ENCODE data around the gene CDK14. TPM values are rescaled to one million over a fixed set of nuclear protein-coding genes. Genes with fewer than 3 reads are reported as not detected.

Gene CDK14
- polyA plus RNA-seq, 1 donor from 2014 or later = 25.1 TPM

GRCh38 chr7:91021956-91022355, 425.8 kb downstream of the CDK14 start:
- no peaks in the 10 kb centered on the region for H3K9me3 ChIP-seq (ENCODE audit: low read length)
- no peaks in the 10 kb centered on the region for H3K9me2 ChIP-seq (ENCODE audit: insufficient read depth, low read length)
- no peak overlapping the region for H3K4me2 ChIP-seq (ENCODE audit: low read length)
- TF ChIP-seq SMC3 (conservative IDR thresholded peaks at IDR 0.05; ENCODE audit: poor library complexity) (no peak), POLR2AphosphoS5 (IDR thresholded peaks at IDR 0.05) (no peak), EZH2 (IDR thresholded peaks at IDR 0.05; ENCODE audit: borderline replicate concordance, insufficient read depth, low read length, poor library complexity, severe bottlenecking) (no peak), EP300 (conservative IDR thresholded peaks at IDR 0.05; ENCODE audit: poor library complexity, severe bottlenecking) (no peak), RAD21 (conservative IDR thresholded peaks at IDR 0.05) (no peak), TAF1 (IDR thresholded peaks at IDR 0.05; ENCODE audit: low read depth) (no peak), MXI1 (conservative IDR thresholded peaks at IDR 0.05; ENCODE audit: poor library complexity, severe bottlenecking) (no peak)
- TF ChIP-seq, protein P1, sequence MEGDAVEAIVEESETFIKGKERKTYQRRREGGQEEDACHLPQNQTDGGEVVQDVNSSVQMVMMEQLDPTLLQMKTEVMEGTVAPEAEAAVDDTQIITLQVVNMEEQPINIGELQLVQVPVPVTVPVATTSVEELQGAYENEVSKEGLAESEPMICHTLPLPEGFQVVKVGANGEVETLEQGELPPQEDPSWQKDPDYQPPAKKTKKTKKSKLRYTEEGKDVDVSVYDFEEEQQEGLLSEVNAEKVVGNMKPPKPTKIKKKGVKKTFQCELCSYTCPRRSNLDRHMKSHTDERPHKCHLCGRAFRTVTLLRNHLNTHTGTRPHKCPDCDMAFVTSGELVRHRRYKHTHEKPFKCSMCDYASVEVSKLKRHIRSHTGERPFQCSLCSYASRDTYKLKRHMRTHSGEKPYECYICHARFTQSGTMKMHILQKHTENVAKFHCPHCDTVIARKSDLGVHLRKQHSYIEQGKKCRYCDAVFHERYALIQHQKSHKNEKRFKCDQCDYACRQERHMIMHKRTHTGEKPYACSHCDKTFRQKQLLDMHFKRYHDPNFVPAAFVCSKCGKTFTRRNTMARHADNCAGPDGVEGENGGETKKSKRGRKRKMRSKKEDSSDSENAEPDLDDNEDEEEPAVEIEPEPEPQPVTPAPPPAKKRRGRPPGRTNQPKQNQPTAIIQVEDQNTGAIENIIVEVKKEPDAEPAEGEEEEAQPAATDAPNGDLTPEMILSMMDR (IDR thresholded peaks at IDR 0.05; ENCODE audit: poor library complexity, severe bottlenecking) = no peak
- TF ChIP-seq, protein P2, sequence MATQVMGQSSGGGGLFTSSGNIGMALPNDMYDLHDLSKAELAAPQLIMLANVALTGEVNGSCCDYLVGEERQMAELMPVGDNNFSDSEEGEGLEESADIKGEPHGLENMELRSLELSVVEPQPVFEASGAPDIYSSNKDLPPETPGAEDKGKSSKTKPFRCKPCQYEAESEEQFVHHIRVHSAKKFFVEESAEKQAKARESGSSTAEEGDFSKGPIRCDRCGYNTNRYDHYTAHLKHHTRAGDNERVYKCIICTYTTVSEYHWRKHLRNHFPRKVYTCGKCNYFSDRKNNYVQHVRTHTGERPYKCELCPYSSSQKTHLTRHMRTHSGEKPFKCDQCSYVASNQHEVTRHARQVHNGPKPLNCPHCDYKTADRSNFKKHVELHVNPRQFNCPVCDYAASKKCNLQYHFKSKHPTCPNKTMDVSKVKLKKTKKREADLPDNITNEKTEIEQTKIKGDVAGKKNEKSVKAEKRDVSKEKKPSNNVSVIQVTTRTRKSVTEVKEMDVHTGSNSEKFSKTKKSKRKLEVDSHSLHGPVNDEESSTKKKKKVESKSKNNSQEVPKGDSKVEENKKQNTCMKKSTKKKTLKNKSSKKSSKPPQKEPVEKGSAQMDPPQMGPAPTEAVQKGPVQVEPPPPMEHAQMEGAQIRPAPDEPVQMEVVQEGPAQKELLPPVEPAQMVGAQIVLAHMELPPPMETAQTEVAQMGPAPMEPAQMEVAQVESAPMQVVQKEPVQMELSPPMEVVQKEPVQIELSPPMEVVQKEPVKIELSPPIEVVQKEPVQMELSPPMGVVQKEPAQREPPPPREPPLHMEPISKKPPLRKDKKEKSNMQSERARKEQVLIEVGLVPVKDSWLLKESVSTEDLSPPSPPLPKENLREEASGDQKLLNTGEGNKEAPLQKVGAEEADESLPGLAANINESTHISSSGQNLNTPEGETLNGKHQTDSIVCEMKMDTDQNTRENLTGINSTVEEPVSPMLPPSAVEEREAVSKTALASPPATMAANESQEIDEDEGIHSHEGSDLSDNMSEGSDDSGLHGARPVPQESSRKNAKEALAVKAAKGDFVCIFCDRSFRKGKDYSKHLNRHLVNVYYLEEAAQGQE (IDR thresholded peaks at IDR 0.05; ENCODE audit: borderline replicate concordance) = no peak
- no peaks in the 10 kb centered on the region for H3F3A ChIP-seq (ENCODE audit: insufficient read depth, low read length, poor library complexity, severe bottlenecking)
- H3K27ac ChIP-seq (ENCODE audit: low read length) = no peak overlapping the region
- no peaks in the 10 kb centered on the region for H3K36me3 ChIP-seq (ENCODE audit: insufficient read depth, low read length)
- H3K4me3 ChIP-seq (ENCODE audit: low read length) = no peak overlapping the region
- no peaks in the 10 kb centered on the region for H3K79me2 ChIP-seq (replicated peaks; ENCODE audit: insufficient read depth, low read length)
- H4K20me1 ChIP-seq (ENCODE audit: insufficient read depth) = no peaks in the 10 kb centered on the region
- no peak overlapping the region for H3K9ac ChIP-seq (ENCODE audit: low read length)
- no peaks in the 10 kb centered on the region for H3K27me3 ChIP-seq (ENCODE audit: insufficient read depth, low read depth, low read length)
- no peak overlapping the region for H2AFZ ChIP-seq (ENCODE audit: low read depth, low read length)

DNA sequence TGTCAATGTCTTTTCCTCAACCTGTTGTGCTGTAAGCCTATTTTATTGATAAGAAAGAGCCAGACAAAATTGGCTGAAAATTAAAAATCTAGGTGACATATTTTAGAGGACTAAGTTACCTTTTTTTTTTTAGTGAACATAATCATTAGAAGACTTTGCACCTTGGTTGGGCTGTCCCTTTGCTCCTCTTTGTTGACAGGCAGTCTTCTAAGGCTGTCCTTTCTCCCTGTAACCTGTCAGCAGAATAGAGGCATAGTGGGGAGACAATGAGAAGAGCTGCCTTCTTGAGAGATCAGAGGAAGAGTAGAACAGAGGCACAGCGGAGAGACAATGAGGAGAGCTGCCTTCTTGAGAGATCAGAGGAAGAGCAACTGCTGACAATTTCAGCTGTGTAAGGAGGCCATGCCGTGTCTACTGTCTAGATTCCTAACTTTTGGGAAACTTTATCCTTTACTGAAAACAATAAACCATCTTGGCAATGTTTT, 429.8 kb downstream of the CDK14 start:
- no peak overlapping the region for H2AFZ ChIP-seq (ENCODE audit: low read depth, low read length)
- no peaks in the 10 kb centered on the region for H3F3A ChIP-seq (ENCODE audit: insufficient read depth, low read length, poor library complexity, severe bottlenecking)
- H3K4me3 ChIP-seq (ENCODE audit: low read length) = no peak overlapping the region
- no peaks in the 10 kb centered on the region for H4K20me1 ChIP-seq (ENCODE audit: insufficient read depth)
- no peak overlapping the region for H3K4me2 ChIP-seq (ENCODE audit: low read length)
- H3K9me3 ChIP-seq (ENCODE audit: low read length) = no peaks in the 10 kb centered on the region
- no peak overlapping the region for H3K9ac ChIP-seq (ENCODE audit: low read length)
- H3K36me3 ChIP-seq (ENCODE audit: insufficient read depth, low read length) = no peaks in the 10 kb centered on the region
- H3K27ac ChIP-seq (ENCODE audit: low read length) = no peak overlapping the region
- H3K27me3 ChIP-seq (ENCODE audit: insufficient read depth, low read depth, low read length) = no peaks in the 10 kb centered on the region
- H3K9me2 ChIP-seq (ENCODE audit: insufficient read depth, low read length) = no peaks in the 10 kb centered on the region
- H3K79me2 ChIP-seq (replicated peaks; ENCODE audit: insufficient read depth, low read length) = no peaks in the 10 kb centered on the region
- TF ChIP-seq TAF1 (IDR thresholded peaks at IDR 0.05; ENCODE audit: low read depth) (no peak), SMC3 (conservative IDR thresholded peaks at IDR 0.05; ENCODE audit: poor library complexity) (no peak), EP300 (conservative IDR thresholded peaks at IDR 0.05; ENCODE audit: poor library complexity, severe bottlenecking) (no peak), RAD21 (conservative IDR thresholded peaks at IDR 0.05) (no peak), EZH2 (IDR thresholded peaks at IDR 0.05; ENCODE audit: borderline replicate concordance, insufficient read depth, low read length, poor library complexity, severe bottlenecking) (no peak), POLR2AphosphoS5 (IDR thresholded peaks at IDR 0.05) (no peak), MXI1 (conservative IDR thresholded peaks at IDR 0.05; ENCODE audit: poor library complexity, severe bottlenecking) (no peak)
- TF ChIP-seq, protein P1 (IDR thresholded peaks at IDR 0.05; ENCODE audit: poor library complexity, severe bottlenecking) = no peak
- TF ChIP-seq, protein P2 (IDR thresholded peaks at IDR 0.05; ENCODE audit: borderline replicate concordance) = no peak
